Measurements from ENCODE around the gene CEP89.
"Not testable (repeated sequence)": the region's sequence is repeated elsewhere in the genome, so short reads cannot be mapped to it uniquely, and the experiment has no call there.

The CEP89 gene

DNA sequence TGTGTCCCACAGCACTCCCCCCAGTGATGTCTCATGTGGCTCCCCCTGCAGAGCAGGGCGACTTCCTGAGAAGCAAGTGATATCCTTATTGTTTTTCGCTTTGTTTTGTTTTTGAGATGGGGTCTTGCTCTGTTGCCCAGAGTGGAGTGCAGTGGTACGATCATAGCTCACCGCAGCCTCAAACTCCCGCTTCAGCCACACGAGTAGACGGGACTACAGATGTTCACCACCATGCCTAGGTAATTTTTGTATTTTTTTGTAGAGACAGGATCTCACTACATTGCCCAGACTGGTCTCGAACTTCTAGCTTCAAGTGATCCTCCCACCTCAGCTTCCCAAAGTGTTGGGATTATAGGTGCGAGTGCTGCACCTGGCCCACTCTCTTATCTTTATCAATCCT lies 5.0 kb downstream of the CEP89 start:
- no peak for DNase-seq (ENCODE audit: low read depth)

DNA sequence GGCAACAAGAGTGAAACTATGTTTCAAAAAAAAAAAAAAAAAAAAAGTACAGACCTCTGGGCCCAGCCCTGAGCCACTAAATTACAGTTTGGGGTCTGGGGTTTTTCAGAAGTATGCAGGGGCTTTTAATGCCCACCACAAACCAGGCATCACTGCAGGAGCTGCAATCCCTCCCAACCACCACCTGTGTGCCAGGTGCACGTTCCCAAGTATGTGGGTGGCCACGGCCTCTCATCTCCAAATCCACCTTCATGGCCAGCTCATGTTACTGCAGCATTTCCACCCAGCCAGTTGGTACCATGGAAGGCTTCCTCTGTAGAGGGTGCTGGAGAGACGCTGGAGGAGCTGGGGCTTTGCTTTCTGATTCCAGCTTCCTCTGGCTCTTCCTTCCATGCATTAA lies 26.5 kb downstream of the CEP89 start:
- DNase-seq (ENCODE audit: low read depth): no peak

DNA sequence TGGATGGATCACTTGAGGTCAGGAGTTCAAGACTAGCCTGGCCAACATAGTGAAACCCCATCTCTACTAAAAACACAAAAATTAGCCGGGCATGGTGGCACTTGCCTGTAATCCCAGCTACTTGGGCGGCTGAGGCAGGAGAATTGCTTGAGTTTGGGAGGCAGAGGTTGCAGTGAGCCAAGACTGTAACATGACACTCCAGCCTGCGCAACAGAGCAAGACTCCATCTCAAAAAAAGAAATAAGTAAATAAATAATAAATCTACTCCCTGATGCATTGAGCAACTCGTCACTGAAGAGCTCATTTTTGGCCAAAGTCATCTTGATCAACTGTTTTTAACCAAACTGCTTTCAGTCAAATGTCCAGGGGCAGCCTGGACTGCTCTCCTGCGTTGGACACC lies 30.5 kb downstream of the CEP89 start:
- not testable (repeated sequence) for DNase-seq (ENCODE audit: low read depth)

DNA sequence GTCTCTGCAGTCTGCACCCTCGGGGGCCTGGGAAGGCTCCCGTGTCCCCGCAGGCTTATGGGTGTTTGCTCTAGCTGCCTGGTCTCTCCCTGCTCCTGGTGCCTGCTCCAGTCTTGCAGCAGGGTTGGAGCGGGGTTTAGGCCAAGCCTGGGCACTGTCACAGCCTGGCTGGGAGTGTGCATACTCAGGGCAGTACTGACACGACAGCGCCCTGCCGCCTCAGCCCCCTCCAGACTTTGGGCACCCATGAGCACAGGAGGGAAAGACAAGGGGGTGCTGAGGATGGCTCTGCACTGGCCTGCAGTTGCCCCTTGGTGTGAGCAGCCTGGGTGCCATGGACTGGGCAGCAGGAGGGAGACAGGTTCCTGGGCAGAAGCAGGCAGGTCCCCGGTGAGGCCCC lies 35.7 kb downstream of the CEP89 start:
- no peak for DNase-seq (ENCODE audit: low read depth)

DNA sequence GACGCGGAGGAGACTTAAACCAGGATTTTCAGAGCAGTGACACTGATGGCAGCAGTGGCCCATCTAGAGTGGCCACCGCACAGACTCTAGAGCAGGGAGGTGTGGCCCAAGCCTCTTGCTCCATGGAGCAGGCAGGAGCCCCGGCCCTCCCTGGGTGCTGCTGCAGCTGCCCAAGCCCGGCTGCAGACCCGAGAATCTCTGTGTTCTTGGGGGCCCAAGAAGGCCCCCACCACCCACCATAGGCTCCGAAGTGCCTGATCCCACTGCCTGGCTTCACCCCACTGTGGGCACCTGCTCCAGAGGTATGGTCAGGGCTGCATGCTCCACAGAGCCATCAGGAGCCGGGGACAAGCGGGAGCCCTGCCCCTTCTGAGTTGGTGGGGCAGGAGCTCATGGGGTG lies 36.1 kb downstream of the CEP89 start:
- DNase-seq (ENCODE audit: low read depth): no peak

DNA sequence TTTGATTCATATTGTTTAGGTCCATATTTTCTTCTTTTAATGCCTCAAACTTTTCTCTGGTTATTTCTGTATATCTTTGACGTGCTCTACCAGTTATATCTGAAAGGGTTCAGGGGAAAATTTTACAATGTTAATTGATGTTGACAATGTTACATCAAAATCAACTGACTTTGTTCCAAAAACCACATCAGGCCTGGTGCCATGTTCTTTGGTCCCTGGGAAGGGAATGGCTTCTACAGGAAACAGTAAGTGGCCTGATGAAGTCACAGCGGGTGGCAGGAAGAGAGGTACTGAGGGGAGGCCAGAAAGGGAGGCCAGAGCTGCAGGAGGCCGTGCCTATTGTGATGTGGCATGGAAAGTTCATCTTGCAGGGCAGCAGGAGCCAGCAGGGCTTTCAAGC lies 38.2 kb downstream of the CEP89 start:
- no peak for DNase-seq (ENCODE audit: low read depth)

DNA sequence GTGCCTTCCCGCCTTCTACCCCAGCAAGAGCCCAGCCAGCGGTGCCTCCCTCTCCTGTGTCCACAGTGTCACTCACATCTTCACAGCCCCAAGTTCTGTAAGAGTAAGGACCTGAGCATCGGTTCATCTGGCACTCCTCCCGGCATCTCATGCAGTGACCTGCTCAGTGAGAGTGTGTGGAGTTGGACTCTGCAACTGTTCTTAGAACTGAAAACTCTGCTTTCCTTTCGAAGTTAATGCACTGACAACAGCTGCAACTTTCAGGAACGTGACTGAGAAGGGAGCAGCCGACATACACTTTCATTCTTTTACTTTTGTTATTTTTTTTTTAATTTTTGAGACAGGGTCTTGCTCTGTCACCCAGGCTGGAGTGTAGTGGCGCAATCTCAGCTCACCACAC lies 41.2 kb downstream of the CEP89 start:
- no peak for DNase-seq (ENCODE audit: low read depth)

DNA sequence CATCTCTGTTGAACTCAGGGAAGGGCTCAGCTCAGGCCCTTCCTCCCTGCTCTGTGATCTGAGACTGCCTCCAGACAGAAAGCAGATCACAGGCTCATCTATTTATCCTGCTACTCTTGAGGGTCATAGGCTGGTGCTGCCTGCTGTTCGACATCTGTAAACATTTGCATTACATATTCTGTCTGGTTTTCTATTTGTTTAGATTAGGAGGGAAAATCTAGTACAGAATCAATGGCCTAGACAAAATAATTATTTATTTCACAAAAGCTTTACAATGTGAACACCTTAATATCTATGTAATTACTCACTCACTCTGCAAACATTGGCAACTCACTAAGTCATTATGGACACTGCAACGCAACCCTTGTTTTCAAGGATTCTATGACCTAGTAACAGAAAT lies 43.0 kb downstream of the CEP89 start:
- DNase-seq (ENCODE audit: low read depth): no peak

DNA sequence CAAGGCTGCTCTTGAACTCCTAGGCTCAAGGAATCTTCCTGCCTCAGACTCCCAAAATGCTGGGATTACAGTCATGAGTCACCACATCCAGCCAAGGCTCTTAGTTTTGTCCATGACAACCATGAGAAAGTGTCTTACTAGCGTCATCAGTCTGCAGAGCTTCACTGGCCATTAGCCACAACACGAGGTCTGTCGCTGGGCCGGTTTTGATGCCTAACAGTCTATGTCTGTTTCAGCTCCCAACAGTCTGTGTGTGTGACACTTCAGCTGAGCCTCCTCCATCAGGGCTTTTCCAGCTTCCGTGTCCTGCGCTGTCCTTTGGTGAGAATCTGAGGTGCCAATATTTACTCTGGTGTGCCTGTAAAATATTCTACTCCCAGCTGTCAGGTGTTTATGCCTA lies 47.6 kb downstream of the CEP89 start:
- no peak for DNase-seq (ENCODE audit: low read depth)

DNA sequence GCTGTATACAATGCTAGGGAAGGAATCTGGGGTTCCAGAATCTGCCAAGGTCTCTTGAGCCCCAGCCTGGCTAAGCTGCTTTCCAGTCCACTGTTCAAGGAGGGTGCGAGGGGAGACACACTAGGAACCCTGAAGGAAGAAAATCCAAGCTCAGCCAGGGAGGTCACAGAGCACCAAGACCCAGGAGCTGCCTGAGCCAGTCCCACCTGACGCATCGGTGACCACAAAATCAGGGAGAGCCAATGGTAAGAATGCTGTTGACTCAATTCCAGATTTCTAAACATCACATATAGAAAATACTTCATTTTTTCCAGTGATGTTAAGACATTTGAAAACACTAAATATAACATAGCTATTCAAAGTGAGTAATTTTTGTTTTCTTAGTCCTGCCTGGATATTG lies 50.1 kb downstream of the CEP89 start:
- DNase-seq (ENCODE audit: low read depth): no peak

DNA sequence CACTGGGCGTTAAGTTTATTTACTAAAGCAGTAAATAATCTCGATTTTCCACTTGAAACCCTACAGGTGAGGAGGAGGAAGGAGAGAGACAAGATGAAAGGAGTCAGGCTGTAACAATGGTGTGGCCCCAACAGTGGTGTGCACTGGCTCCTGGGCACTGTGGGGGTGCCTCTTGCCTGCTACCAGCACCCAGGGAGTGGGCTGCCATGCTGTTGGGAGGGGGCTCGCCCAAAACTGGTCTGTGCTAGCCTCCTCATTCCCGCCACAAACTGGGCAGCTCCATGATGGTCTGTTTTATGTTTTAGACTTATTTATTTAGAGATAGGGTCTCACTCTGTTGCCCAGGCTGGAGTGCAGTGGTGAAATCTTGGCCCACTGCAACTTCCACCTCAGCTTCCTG lies 52.4 kb downstream of the CEP89 start:
- no peak for DNase-seq (ENCODE audit: low read depth)

DNA sequence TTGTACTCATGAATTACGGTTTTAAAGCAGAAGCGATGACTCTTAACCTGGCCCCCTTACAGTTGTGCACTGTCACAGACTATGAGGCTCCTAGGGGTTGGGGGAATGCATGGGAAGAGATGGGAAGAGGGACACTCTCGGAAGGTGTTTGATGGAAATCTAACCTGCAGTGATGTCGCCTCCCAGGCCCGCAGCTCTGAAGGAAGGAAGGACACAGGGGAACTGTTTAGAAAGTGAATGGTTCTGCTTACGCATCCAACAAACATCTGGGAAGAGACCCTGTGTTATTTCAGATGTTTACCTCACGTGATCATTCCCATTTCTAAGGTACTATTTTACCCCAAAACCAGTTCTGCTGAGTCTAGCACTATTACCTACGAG lies 54.2 kb downstream of the CEP89 start:
- no peak for DNase-seq (ENCODE audit: low read depth)

DNA sequence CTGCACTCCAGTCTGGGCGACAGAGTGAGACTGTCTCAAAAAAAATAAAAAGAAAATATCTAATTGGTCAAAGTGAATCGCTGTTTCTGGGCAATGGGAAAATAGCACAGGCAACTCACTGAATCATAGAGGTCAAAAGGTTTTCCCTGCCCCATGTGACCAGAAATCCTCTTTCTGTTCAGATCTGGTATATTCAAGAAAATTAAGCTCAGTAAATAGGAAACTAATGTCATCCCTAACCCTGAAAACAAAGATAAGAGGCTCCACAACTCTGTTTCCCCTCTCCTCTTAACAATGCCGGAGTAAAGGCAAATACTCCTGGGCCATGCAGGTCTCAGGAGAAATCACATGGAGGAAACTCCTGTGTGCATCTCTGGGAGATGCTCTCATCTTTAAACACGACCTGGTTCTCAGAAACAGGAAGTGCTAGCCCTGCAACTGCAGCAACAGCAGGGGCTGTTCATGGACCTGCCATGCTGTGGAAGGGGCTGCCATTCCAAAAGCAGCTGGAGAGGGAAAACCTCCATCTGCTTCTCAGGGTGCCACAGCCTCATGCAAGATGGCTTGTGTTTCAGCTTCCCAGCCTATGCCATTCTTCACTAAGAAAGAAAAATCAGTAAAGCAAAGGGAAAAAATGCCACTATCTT lies 54.7 kb downstream of the CEP89 start:
- DNase-seq (ENCODE audit: low read depth): no peak

DNA sequence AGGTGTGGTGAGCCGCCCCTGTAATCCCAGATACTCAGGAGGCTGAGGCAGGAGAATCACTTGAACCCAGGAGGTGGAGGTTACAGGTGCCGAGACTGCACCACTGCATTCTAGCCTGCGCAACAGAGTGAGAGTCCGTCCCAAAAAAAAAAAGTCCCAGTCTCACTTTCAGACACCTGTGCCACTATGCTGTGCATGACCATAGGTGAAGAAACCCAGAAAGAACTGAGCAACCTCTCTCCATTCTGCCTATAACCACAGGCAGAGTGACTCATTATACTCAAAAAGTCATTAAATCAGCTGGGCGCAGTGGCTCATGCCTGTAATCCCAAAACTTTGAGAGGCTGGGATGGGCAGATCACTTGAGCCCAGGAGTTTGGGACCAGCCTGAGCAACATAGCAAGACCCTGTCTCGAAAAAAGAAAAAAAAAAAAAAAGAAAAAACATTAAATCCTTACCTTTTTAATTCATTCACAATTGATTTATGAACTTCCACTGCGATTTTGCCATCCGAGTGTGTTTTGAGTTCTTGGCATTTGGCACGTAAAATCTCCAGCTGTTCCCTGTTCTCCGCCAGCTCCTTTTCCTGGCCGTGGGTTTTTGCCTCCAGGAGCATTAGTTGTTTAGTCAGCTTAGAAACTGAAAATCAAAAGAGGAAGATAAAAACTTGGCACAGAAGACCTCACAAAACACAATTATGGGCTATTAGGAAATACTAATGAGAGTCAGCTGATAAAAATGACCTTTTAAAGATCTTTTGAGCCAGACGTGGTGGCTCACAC lies 56.7 kb downstream of the CEP89 start:
- DNase-seq (ENCODE audit: low read depth): no peak

DNA sequence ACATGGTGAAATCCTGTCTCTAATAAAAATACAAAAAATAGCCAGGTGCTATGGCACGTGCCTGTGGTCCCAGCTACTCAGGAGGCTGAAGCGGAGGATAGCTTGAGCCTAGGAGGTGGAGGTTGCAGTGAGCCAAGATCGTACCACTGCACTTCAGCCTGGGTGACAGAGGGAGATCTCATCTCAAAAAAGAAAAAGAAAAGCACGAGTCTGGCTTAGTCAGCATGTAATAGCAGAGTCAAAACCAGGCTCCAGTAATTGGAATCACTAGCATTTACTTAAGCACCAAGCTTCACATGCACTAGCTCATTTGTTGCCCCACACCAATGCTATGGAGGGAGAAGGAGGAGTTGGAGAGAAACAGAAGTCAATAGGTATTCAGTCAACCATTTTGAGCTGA lies 60.3 kb downstream of the CEP89 start:
- no peak for DNase-seq (ENCODE audit: low read depth)

DNA sequence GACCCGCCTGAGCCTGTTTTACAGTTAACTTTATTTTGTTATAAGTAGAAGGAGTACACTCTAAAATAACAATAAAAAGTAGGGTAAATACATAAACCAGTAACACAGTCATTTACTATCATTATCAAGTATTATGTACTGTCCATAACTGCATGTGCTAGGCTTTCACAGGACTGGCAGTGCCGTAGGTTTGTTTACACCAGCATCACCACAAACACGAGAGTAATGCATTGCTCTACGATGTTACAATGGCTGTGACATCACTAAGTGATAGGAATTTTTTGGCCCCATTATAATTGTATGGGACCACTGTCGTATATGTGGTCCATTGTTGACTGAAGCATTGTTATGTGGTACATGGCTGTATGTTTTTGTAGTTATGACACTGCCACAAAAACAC lies 60.9 kb downstream of the CEP89 start:
- no peak for DNase-seq (ENCODE audit: low read depth)

DNA sequence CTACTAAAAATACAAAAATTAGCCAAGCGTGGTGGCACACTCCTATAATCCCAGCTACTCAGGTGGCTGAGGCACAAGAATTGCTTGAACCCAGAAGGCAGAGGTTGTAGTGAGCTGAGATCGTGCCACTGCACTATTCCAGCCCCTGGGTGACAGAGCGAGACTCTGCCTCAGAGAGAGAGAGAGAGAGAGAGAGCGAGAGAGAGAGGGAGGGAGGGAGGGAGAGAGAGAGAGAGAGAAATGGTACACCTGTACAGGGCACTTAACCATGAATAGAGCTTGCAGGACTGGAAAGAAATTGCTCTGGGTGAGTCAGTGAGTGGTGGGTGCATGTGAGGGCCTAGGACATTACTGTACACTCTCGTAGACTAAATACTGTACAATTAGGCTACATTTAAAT lies 61.7 kb downstream of the CEP89 start:
- DNase-seq (ENCODE audit: low read depth): no peak

DNA sequence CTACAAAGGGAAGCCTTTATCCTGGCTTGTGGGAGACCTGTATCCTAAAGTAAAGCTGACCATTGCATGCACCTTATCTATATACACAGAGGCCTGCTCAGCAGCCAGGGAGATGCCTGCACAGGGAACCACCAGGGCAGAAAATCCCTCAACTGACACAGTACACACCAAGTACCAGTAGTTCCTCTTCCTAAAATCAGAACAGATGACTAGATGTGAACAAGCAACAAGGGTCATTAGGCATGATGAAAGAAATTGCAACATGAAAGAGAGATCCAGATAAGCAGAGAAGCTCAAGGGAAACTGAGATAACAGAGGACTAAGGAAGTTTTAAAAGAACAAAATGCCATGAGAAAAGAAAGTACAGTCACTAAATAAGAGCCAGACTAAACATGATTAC lies 62.5 kb downstream of the CEP89 start:
- DNase-seq (ENCODE audit: low read depth): no peak

DNA sequence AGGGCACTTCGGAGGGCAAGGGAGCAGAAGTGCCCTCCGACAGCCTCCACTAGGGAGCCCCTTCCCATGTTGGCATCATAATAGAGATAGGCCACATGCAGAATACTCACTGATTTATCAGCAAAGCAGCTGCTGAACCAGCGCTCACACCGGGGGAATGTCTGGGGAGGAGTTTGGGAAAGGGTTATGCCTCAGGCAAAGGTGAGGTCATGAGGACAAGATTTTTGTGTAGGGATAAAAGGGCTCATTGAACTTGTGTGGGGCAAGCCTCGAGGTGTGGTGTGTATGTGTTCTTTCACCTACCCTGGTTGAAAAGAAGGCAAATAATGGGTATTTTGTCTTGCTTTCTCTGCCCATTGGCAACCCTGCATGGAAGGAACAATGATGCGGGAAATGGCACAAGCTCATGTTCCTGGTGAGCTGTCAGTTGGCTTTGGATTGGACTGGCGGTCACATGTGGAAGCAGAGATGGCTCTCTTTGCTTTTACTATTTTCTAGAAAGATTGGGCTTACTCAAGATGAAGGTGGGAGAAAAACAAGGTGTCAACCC lies 63.0 kb downstream of the CEP89 start:
- DNase-seq (ENCODE audit: low read depth): no peak

DNA sequence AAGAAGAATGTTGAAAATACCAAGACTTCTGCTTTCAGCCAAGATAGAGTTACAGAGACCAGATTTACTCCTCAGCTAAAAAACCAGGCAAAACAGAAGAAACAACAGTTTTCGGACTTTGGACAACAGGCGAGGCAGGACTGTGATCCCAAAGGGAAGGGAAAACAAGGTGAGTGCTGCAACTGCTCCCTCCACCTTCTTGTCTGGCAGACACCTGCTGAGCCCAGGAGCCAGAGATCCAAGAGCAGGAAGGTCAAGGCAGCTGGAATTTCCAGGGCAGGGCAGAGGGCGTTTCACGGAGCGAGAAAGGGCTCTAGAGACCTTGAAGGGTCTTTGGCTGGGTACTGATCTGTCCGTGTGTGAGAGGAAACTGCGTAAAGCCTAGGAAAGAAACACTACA lies 69.3 kb downstream of the CEP89 start:
- no peak for DNase-seq (ENCODE audit: low read depth)

DNA sequence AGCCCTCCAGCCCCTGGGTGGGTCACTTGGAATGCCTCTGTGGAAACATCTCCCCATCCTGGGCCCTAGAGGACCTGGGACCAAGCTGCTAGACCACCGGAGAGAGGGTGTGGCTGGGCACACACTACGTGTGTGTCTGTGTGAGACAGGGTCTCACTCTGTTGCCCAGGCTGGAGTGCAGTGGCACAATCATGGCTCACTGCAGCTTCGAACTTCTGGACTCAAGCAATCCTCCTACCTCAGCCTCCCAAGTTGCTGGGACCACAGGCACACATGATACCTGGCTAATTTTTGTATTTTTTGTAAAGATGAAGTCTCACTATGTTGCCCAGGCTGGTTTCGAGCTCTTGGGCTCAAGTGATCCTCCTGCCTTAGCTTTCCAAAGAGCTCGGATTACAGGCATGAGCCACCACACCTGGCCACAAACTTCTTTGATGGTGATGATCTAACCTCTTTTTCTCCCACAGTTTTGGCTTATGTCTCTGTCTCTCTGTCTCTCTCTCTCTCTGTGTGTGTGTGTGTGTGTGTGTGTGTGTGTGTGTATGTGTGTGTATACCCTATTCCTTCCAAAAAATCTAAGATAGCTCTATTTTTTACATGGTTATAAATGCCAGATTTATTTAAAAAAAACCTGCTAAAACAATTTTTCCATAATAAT lies 70.1 kb downstream of the CEP89 start:
- no peak for DNase-seq (ENCODE audit: low read depth)

DNA sequence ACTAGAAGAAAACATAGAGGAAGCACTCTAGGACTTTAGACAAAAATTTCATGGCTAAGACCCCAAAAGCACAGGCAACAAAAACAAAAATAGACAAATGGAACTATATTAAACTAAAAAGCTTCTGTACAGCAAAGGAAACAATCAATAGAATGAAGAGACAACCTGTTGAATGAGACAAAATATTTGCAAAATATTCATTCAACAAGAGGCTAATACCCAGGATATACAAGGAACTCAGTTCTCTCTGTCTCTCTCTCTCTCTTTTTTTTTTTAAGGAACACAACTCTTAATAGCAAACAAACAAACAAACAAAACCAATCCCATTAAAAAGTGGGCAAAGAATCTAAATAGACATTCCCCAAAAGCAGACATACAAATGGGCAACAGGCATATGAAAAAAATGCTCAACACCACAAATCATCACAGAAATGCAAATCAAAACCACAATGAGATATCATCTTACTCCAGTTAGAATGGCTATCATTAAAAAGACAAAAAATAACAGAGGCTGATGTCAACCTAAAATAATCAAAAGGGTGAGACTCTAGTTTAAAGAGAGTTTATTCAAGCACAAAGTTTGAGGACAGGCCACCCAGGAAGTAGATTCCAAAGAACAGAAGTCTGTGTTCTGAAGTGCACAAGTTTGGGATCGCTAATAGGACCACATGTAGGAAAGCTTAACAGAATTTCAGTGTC lies 75.1 kb downstream of the CEP89 start:
- DNase-seq (ENCODE audit: low read depth): no peak

DNA sequence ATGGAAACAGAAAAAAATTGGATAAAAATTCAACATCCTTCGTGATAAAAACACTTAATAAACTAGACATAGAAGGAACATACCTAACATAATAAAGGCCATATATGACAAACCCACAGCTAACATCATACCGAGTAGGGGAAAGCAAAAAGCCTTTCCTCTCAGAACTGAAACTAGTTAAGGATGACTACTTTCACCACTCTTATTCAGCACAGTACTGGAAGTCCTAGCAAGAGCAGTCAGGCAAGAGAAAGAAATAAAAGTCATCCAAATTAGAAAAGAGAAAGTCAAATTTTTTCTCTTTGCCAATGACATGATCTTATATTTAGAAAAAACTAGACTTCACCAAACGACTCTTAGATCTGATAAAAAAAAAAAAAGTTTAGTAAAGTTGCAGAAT lies 76.4 kb downstream of the CEP89 start:
- no peak for DNase-seq (ENCODE audit: low read depth)

Data from stimulated activated CD8-positive, alpha-beta memory T cell treated with anti-CD3 and anti-CD28 coated beads, Interleukin-15, amount 100 ng/mL, for 24 hours (primary cell).